ENCODE results near the gene SERGEF.

Gene SERGEF

GRCh38 chr11:17779861-17780594, 232.8 kb downstream of the SERGEF start:
- H3K36me3 ChIP-seq (replicated peaks; ENCODE audit: insufficient read depth, low read length), result no peaks in the 10 kb centered on the region
- TF ChIP-seq EZH2phosphoT487 (IDR thresholded peaks at IDR 0.05; ENCODE audit: low read length) (no peak), EZH2 (optimal IDR thresholded peaks at IDR 0.05; ENCODE audit: low read depth, low read length) (no peak), CTCF (IDR thresholded peaks at IDR 0.05; ENCODE audit: low read length) (no peak)

GRCh38 chr11:17778956-17779860, 233.6 kb downstream of the SERGEF start:
- Histone ChIP-seq H3K27ac (ENCODE audit: low read length) (no peak overlapping the region), H3K9me2 (replicated peaks; ENCODE audit: insufficient read depth, low read length) (no peaks in the 10 kb centered on the region), H3K4me3 (ENCODE audit: low read length) (no peak overlapping the region), H4K20me1 (ENCODE audit: insufficient read depth, low read length) (no peaks in the 10 kb centered on the region), H3F3A (ENCODE audit: insufficient read depth, low read length) (no peaks in the 10 kb centered on the region), H3K79me2 (ENCODE audit: low read length) (no peaks in the 10 kb centered on the region), H2AFZ (ENCODE audit: low read length) (no peak overlapping the region), H3K4me1 (ENCODE audit: low read length) (no peaks in the 10 kb centered on the region), H3K4me2 (ENCODE audit: low read depth, low read length) (no peak overlapping the region), H3K27me3 (replicated peaks; ENCODE audit: insufficient read depth, low read length) (peaks cover 8% of the 10 kb centered on the region; the same call in 1 of the 2 replicates), H3K36me3 (replicated peaks; ENCODE audit: insufficient read depth, low read length) (no peaks in the 10 kb centered on the region), H3K9ac (ENCODE audit: low read length) (no peak overlapping the region), H3K9me3 (replicated peaks; ENCODE audit: insufficient read depth, low read length) (no peaks in the 10 kb centered on the region)
- DNase-seq, result no peak
- TF ChIP-seq CTCF (IDR thresholded peaks at IDR 0.05; ENCODE audit: low read length) (no peak), EZH2phosphoT487 (IDR thresholded peaks at IDR 0.05; ENCODE audit: low read length) (no peak), EZH2 (optimal IDR thresholded peaks at IDR 0.05; ENCODE audit: low read depth, low read length) (no peak)

More at GRCh38 chr11:17779861-17780594, 232.8 kb downstream of the SERGEF start:
- Histone ChIP-seq H3K9me2 (replicated peaks; ENCODE audit: insufficient read depth, low read length) (no peaks in the 10 kb centered on the region), H3K79me2 (ENCODE audit: low read length) (no peaks in the 10 kb centered on the region), H4K20me1 (ENCODE audit: insufficient read depth, low read length) (no peaks in the 10 kb centered on the region), H3K9me3 (replicated peaks; ENCODE audit: insufficient read depth, low read length) (no peaks in the 10 kb centered on the region), H3K4me2 (ENCODE audit: low read depth, low read length) (no peak overlapping the region), H3K27ac (ENCODE audit: low read length) (no peak overlapping the region), H3F3A (ENCODE audit: insufficient read depth, low read length) (no peaks in the 10 kb centered on the region), H3K4me1 (ENCODE audit: low read length) (no peaks in the 10 kb centered on the region), H3K27me3 (replicated peaks; ENCODE audit: insufficient read depth, low read length) (peaks cover 8% of the 10 kb centered on the region; the same call in 1 of the 2 replicates), H3K4me3 (ENCODE audit: low read length) (no peak overlapping the region), H2AFZ (ENCODE audit: low read length) (no peak overlapping the region), H3K9ac (ENCODE audit: low read length) (no peak overlapping the region)
- no peak for DNase-seq

- no peak overlapping the region for H2AFZ ChIP-seq (ENCODE audit: low read length)
Measured at GRCh38 chr11:17778352-17778751, 234.5 kb downstream of the SERGEF start.

More at GRCh38 chr11:17778352-17778751, 234.5 kb downstream of the SERGEF start:
- Histone ChIP-seq H3K9me2 (replicated peaks; ENCODE audit: insufficient read depth, low read length) (no peaks in the 10 kb centered on the region), H3K79me2 (ENCODE audit: low read length) (no peaks in the 10 kb centered on the region), H3K36me3 (replicated peaks; ENCODE audit: insufficient read depth, low read length) (no peaks in the 10 kb centered on the region), H3K4me3 (ENCODE audit: low read length) (no peak overlapping the region), H3K4me2 (ENCODE audit: low read depth, low read length) (no peak overlapping the region), H3K9me3 (replicated peaks; ENCODE audit: insufficient read depth, low read length) (no peaks in the 10 kb centered on the region), H3K4me1 (ENCODE audit: low read length) (no peaks in the 10 kb centered on the region), H3F3A (ENCODE audit: insufficient read depth, low read length) (no peaks in the 10 kb centered on the region), H3K27me3 (replicated peaks; ENCODE audit: insufficient read depth, low read length) (peaks cover 8% of the 10 kb centered on the region; the same call in 1 of the 2 replicates), H4K20me1 (ENCODE audit: insufficient read depth, low read length) (no peaks in the 10 kb centered on the region), H3K9ac (ENCODE audit: low read length) (no peak overlapping the region), H3K27ac (ENCODE audit: low read length) (no peak overlapping the region)
- DNase-seq, result no peak
- TF ChIP-seq EZH2 (optimal IDR thresholded peaks at IDR 0.05; ENCODE audit: low read depth, low read length) (no peak), CTCF (IDR thresholded peaks at IDR 0.05; ENCODE audit: low read length) (no peak), EZH2phosphoT487 (IDR thresholded peaks at IDR 0.05; ENCODE audit: low read length) (no peak)
